Neural cell (in vitro differentiated cells): ENCODE results near the gene TAPBPL. TPM values are rescaled to one million over a fixed set of nuclear protein-coding genes. Genes with fewer than 3 reads are reported as not detected.

ENCODE experiments used
- H2AFZ ChIP-seq: fragments of 200-600, 300-800 bp; sonication (generic), shearing (Covaris generic); 2 replicates; pipeline ENCODE4 v1.6.0; 2014; ENCODE audit warnings: low read depth, mild to moderate bottlenecking, antibody characterized with exemption, low read length, moderate library complexity
- H3F3A ChIP-seq: fragments of 200-600 bp; shearing (Covaris generic); 2 replicates; pipeline ENCODE4 v1.6.1; 2016; ENCODE audit warnings: mild to moderate bottlenecking, moderate library complexity, mixed read lengths, antibody characterized with exemption, low read length; ENCODE audit not compliant: insufficient read depth, poor library complexity, severe bottlenecking
- H3K27ac ChIP-seq: fragments of 200-600, 300-800 bp; sonication (generic), shearing (Covaris generic); 2 replicates; pipeline ENCODE4 v1.5.1; 2014; ENCODE audit warnings: mild to moderate bottlenecking, low read length, moderate library complexity
- H3K27me3 ChIP-seq: fragments of 300-800, 200-600 bp; sonication (generic), shearing (Covaris generic); 2 replicates; pipeline ENCODE4 v1.6.0; 2014; ENCODE audit warnings: mild to moderate bottlenecking, low read depth, low read length, moderate library complexity; ENCODE audit not compliant: insufficient read depth
- H3K36me3 ChIP-seq: fragments of 300-800, 200-600 bp; sonication (generic), shearing (Covaris generic); 2 replicates; pipeline ENCODE4 v1.5.1; 2014; ENCODE audit warnings: mild to moderate bottlenecking, antibody characterized with exemption, low read length, moderate library complexity; ENCODE audit not compliant: insufficient read depth
- H3K4me2 ChIP-seq: fragments of 300-800, 200-600 bp; sonication (generic), shearing (Covaris generic); 2 replicates; pipeline ENCODE4 v1.6.0; 2014; ENCODE audit warnings: mild to moderate bottlenecking, low read length
- H3K4me3 ChIP-seq: fragments of 300-800, 200-600 bp; sonication (generic), shearing (Covaris generic); 2 replicates; pipeline ENCODE4 v1.5.1; 2014; ENCODE audit warnings: mild to moderate bottlenecking, low read length, moderate library complexity
- H3K79me2 ChIP-seq: fragments of 200-600 bp; shearing (Covaris generic); replicated peaks from 2 replicates; pipeline ENCODE4 v1.6.0; 2014; ENCODE audit warnings: mild to moderate bottlenecking, low read length, moderate library complexity; ENCODE audit not compliant: insufficient read depth
- H3K9ac ChIP-seq: fragments of 300-800, 200-600 bp; sonication (generic), shearing (Covaris generic); 2 replicates; pipeline ENCODE4 v1.6.1; 2016; ENCODE audit warnings: mild to moderate bottlenecking, low read length, mixed read lengths
- H3K9me2 ChIP-seq: fragments of 200-600 bp; shearing (Covaris generic); 2 replicates; pipeline ENCODE4 v1.6.1; 2016; ENCODE audit warnings: mild to moderate bottlenecking, low read length, mixed read lengths; ENCODE audit not compliant: insufficient read depth
- H3K9me3 ChIP-seq: fragments of 200-600, 300-800 bp; sonication (generic), shearing (Covaris generic); 2 replicates; pipeline ENCODE4 v1.6.1; 2016; ENCODE audit warnings: mild to moderate bottlenecking, mixed run types, low read length, moderate library complexity, mixed read lengths
- H4K20me1 ChIP-seq: fragments of 200-600 bp; shearing (Covaris generic); 2 replicates; pipeline ENCODE4 v1.6.1; 2016; ENCODE audit warnings: mild to moderate bottlenecking, mixed run types; ENCODE audit not compliant: insufficient read depth
- EP300 ChIP-seq: fragments of 450-650 bp; conservative IDR thresholded peaks from 2 replicates; pipeline ENCODE4 v1.6.1; 2014; ENCODE audit warnings: antibody characterized with exemption, mild to moderate bottlenecking, moderate library complexity; ENCODE audit not compliant: poor library complexity, severe bottlenecking
- EZH2 ChIP-seq: fragments of 200-600, 300-800 bp; shearing (Covaris generic), sonication (generic); IDR thresholded peaks from 2 replicates; pipeline ENCODE4 v1.6.1; 2014; ENCODE audit warnings: antibody characterized with exemption, low read length, borderline replicate concordance, mild to moderate bottlenecking; ENCODE audit not compliant: insufficient read depth, poor library complexity, severe bottlenecking
- MXI1 ChIP-seq: fragments of 450-650 bp; conservative IDR thresholded peaks from 2 replicates; pipeline ENCODE4 v1.6.1; 2014; ENCODE audit warnings: antibody characterized with exemption, mild to moderate bottlenecking; ENCODE audit not compliant: poor library complexity, severe bottlenecking
- POLR2AphosphoS5 ChIP-seq: IDR thresholded peaks from 2 replicates; pipeline ENCODE4 v1.6.1; 2012
- RAD21 ChIP-seq: fragments of 450-650 bp; conservative IDR thresholded peaks from 2 replicates; pipeline ENCODE4 v1.6.1; 2014; ENCODE audit warnings: antibody characterized with exemption, mild to moderate bottlenecking, moderate library complexity
- SMC3 ChIP-seq: fragments of 450-650 bp; conservative IDR thresholded peaks from 2 replicates; pipeline ENCODE4 v1.6.1; 2014; ENCODE audit warnings: antibody characterized with exemption, mild to moderate bottlenecking, moderate library complexity; ENCODE audit not compliant: poor library complexity
- TAF1 ChIP-seq: IDR thresholded peaks from 2 replicates; pipeline ENCODE4 v1.6.1; 2012; ENCODE audit warnings: low read depth
- polyA plus RNA-seq: library from polyadenylated mRNA; depleted of rRNA; stranded (reverse); fragments of >200 nt; gene quantifications from 2 replicates; pipeline ENCODE4 v1.2.3, GENCODE V29; 2014
- TF ChIP-seq, protein P1 (sequence below): fragments of 450-650 bp; IDR thresholded peaks from 2 replicates; pipeline ENCODE4 v1.5.1; 2014; ENCODE audit warnings: antibody characterized with exemption, mild to moderate bottlenecking, moderate library complexity; ENCODE audit not compliant: poor library complexity, severe bottlenecking
- TF ChIP-seq, protein P2 (sequence below): IDR thresholded peaks from 2 replicates; pipeline ENCODE4 v1.6.1; 2012; ENCODE audit warnings: borderline replicate concordance

Gene TAPBPL
- polyA plus RNA-seq, 1 donor from 2014 or later, result not detected

DNA sequence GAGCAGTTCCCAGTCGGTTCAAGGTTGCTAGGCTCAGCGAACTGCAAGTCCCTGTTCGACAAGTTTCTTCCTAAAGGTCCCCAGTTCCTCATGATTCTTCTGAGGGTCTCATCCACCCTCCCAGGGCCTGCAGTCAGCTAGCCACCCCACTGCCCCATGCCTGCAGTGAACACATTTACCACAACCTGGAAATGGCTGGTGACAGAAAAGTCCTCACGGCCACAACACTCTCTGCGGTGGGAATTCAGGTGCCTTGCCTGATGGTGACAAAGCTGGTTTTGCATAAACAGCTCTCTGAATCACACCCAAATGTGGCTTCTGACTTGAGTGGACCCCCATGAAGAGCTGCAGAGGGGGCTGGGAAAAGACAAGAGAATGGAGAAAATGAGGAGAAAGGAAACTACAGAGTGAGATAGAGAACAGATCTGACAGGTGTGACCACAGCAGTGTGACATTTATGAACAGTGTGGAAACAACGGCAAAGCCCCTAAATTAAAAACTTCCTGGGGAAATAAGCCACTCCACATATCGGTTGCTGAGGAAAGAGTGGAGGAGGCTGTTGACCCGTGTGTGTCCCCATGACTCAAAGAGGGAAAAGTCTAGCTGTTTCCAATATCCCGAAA lies 8.4 kb upstream of the TAPBPL start:
- no peaks in the 10 kb centered on the region for H3F3A ChIP-seq
- H3K9ac ChIP-seq, result no peak overlapping the region
- no peaks in the 10 kb centered on the region for H3K36me3 ChIP-seq
- H3K4me3 ChIP-seq, result no peak overlapping the region
- H4K20me1 ChIP-seq, result no peaks in the 10 kb centered on the region
- no peak overlapping the region for H3K27ac ChIP-seq
- no peaks in the 10 kb centered on the region for H3K79me2 ChIP-seq
- no peak for TF ChIP-seq EP300
- no peak for TF ChIP-seq SMC3
- no peak for TF ChIP-seq EZH2
- TF ChIP-seq TAF1, result no peak
- no peak for TF ChIP-seq MXI1
- H3K9me2 ChIP-seq, result no peaks in the 10 kb centered on the region
- H3K4me2 ChIP-seq, result no peak overlapping the region
- no peaks in the 10 kb centered on the region for H3K9me3 ChIP-seq
- H2AFZ ChIP-seq, result no peak overlapping the region
- H3K27me3 ChIP-seq, result no peaks in the 10 kb centered on the region

- no peaks in the 10 kb centered on the region for H3K9me3 ChIP-seq
- TF ChIP-seq MXI1 (no peak), POLR2AphosphoS5 (no peak), SMC3 (no peak)
- TF ChIP-seq, protein P1, sequence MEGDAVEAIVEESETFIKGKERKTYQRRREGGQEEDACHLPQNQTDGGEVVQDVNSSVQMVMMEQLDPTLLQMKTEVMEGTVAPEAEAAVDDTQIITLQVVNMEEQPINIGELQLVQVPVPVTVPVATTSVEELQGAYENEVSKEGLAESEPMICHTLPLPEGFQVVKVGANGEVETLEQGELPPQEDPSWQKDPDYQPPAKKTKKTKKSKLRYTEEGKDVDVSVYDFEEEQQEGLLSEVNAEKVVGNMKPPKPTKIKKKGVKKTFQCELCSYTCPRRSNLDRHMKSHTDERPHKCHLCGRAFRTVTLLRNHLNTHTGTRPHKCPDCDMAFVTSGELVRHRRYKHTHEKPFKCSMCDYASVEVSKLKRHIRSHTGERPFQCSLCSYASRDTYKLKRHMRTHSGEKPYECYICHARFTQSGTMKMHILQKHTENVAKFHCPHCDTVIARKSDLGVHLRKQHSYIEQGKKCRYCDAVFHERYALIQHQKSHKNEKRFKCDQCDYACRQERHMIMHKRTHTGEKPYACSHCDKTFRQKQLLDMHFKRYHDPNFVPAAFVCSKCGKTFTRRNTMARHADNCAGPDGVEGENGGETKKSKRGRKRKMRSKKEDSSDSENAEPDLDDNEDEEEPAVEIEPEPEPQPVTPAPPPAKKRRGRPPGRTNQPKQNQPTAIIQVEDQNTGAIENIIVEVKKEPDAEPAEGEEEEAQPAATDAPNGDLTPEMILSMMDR, result no peak
- no peak overlapping the region for H2AFZ ChIP-seq
- H3K36me3 ChIP-seq, result no peaks in the 10 kb centered on the region
- no peaks in the 10 kb centered on the region for H3K79me2 ChIP-seq
- H3K27ac ChIP-seq, result no peak overlapping the region
- no peaks in the 10 kb centered on the region for H3F3A ChIP-seq
- H3K4me2 ChIP-seq, result no peak overlapping the region
- H4K20me1 ChIP-seq, result no peaks in the 10 kb centered on the region
- no peak overlapping the region for H3K4me3 ChIP-seq
- H3K9ac ChIP-seq, result no peak overlapping the region
- H3K9me2 ChIP-seq, result no peaks in the 10 kb centered on the region
- no peaks in the 10 kb centered on the region for H3K27me3 ChIP-seq
Observed at GRCh38 chr12:6444031-6444430, 7.8 kb upstream of the TAPBPL start.

DNA sequence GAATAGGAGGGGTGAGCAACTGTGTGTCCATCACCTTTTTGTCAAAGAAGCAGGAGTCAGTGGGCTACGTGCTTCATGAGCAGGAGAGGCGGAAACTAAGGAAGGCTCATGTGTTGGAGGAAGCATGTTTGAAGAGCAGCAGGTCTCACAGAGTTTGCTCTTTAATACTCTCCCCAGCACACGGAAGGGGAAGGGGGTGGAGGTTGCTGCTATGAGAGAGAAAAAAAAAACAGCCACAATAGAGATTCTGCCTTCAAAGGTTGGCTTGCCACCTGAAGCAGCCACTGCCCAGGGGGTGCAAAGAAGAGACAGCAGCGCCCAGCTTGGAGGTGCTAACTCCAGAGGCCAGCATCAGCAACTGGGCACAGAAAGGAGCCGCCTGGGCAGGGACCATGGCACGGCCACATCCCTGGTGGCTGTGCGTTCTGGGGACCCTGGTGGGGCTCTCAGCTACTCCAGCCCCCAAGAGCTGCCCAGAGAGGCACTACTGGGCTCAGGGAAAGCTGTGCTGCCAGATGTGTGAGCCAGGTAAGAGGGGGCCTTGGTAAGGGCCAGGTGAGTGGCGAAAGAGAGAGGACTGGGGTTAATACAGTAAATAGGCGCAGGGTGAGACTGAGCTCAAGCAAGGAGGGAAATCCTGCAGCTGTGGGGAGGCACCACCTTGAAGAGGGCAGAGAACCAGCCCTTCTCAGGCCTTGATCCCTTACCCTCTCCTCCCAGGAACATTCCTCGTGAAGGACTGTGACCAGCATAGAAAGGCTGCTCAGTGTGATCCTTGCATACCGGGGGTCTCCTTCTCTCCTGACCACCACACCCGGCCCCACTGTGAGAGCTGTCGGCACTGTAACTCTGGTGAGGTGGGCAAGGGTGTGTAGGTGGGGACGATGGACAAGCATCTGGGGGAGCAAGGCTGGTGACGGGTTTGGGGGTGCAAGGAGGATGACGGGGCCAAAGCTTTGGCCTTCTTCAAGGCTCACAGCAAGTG lies 6.8 kb upstream of the TAPBPL start, which contains the start of gene CD27:
Gene CD27, plus strand, starts transcription at position 252 of the 985 bp plus-strand sequence. Its CDS starts 141 bp downstream, at position 393.
- H3F3A ChIP-seq, result no peaks in the 10 kb centered on the region
- TF ChIP-seq TAF1 (no peak), EZH2 (no peak), EP300 (no peak), RAD21 (no peak), MXI1 (no peak), SMC3 (no peak), POLR2AphosphoS5 (no peak)
- TF ChIP-seq, protein P2, sequence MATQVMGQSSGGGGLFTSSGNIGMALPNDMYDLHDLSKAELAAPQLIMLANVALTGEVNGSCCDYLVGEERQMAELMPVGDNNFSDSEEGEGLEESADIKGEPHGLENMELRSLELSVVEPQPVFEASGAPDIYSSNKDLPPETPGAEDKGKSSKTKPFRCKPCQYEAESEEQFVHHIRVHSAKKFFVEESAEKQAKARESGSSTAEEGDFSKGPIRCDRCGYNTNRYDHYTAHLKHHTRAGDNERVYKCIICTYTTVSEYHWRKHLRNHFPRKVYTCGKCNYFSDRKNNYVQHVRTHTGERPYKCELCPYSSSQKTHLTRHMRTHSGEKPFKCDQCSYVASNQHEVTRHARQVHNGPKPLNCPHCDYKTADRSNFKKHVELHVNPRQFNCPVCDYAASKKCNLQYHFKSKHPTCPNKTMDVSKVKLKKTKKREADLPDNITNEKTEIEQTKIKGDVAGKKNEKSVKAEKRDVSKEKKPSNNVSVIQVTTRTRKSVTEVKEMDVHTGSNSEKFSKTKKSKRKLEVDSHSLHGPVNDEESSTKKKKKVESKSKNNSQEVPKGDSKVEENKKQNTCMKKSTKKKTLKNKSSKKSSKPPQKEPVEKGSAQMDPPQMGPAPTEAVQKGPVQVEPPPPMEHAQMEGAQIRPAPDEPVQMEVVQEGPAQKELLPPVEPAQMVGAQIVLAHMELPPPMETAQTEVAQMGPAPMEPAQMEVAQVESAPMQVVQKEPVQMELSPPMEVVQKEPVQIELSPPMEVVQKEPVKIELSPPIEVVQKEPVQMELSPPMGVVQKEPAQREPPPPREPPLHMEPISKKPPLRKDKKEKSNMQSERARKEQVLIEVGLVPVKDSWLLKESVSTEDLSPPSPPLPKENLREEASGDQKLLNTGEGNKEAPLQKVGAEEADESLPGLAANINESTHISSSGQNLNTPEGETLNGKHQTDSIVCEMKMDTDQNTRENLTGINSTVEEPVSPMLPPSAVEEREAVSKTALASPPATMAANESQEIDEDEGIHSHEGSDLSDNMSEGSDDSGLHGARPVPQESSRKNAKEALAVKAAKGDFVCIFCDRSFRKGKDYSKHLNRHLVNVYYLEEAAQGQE, result no peak
- TF ChIP-seq, protein P1, result no peak
- H3K27ac ChIP-seq, result no peak within 1 kb of the TSS
- no peaks in the 10 kb centered on the region for H4K20me1 ChIP-seq
- no peaks in the 10 kb centered on the region for H3K27me3 ChIP-seq
- no peaks in the 10 kb centered on the region for H3K9me2 ChIP-seq
- H3K4me2 ChIP-seq, result no peak within 1 kb of the TSS
- H3K36me3 ChIP-seq, result no peaks in the 10 kb centered on the region
- no peak within 1 kb of the TSS for H2AFZ ChIP-seq
- no peaks in the 10 kb centered on the region for H3K79me2 ChIP-seq
- no peak within 1 kb of the TSS for H3K9ac ChIP-seq
- H3K9me3 ChIP-seq, result no peaks in the 10 kb centered on the region
- H3K4me3 ChIP-seq, result no peak within 1 kb of the TSS
